NCI-H2171 treated with DMSO at 0.1 percent for 48 hours (cell line): ENCODE results near the gene MBTD1.
"Not testable (repeated sequence)": the region's sequence is repeated elsewhere in the genome, so short reads cannot be mapped to it uniquely, and the experiment has no call there.

Experiments used
- DNase-seq: peaks from one replicate; lab custom pipeline; 2025; lab: John Stamatoyannopoulos, UW

MBTD1 gene

GRCh38 chr17:51259564-51260236 lies at the start of gene MBTD1:
MBTD1 (minus strand) TSS chr17:51260049; CDS start chr17:51225161, 34,888 bp downstream.
- DNase-seq: peak; percentile 97

- DNase-seq: no peak
Measured at GRCh38 chr17:51305182-51305581, 45.3 kb upstream of the MBTD1 start.

DNA sequence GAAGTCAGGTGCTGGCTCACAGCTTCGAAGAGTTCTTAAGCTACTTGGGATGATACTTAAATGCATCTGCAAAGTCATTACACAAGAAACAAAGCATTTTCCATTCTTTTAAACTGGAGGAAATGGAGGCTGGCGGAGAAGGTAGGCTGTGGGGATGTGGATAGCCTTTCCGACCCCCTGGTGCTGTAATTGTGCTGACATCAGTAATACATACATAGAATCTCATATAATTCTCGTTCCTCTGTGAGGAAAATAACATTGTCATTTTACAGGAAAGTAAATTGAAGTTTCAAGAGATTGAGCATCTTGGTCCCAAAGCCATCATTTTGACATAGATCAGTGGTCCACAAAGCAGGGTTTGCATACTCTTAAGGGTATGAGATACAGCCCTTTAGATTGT lies 40.0 kb upstream of the MBTD1 start:
- DNase-seq: no peak

- DNase-seq: peak; percentile 60
Measured at GRCh38 chr17:51298508-51299371, 38.9 kb upstream of the MBTD1 start.

DNA sequence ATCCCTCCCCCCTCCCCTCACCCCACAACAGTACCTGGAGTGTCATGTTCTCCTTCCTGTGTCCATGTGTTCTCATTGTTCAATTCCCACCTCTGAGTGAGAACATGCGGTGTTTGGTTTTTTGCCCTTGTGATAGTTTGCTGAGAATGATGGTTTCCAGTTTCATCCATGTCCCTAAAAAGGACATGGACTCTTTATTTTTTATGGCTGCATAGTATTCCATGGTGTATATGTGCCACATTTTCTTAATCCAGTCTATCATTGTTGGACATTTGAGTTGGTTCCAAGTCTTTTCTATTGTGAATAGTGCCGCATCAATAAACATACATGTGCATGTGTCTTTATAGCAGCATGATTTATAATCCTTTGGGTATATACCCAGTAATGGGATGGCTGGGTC lies 34.5 kb upstream of the MBTD1 start:
- DNase-seq: not testable (repeated sequence)

GRCh38 chr17:51289696-51290111 lies 29.9 kb upstream of the MBTD1 start:
- no peak for DNase-seq

- no peak for DNase-seq
Measured at GRCh38 chr17:51287412-51287811, 27.6 kb upstream of the MBTD1 start.

GRCh38 chr17:51279183-51279582 lies 19.3 kb upstream of the MBTD1 start:
- no peak for DNase-seq

GRCh38 chr17:51275381-51275780 lies 15.5 kb upstream of the MBTD1 start:
- no peak for DNase-seq

GRCh38 chr17:51272812-51273211 lies 13.0 kb upstream of the MBTD1 start:
- DNase-seq: no peak

- DNase-seq: no peak
Measured at GRCh38 chr17:51270636-51271035, 10.8 kb upstream of the MBTD1 start.

- DNase-seq: no peak
Measured at GRCh38 chr17:51269991-51270390, 10.1 kb upstream of the MBTD1 start.

GRCh38 chr17:51264466-51264865 lies 4.6 kb upstream of the MBTD1 start:
- not testable (repeated sequence) for DNase-seq

DNA sequence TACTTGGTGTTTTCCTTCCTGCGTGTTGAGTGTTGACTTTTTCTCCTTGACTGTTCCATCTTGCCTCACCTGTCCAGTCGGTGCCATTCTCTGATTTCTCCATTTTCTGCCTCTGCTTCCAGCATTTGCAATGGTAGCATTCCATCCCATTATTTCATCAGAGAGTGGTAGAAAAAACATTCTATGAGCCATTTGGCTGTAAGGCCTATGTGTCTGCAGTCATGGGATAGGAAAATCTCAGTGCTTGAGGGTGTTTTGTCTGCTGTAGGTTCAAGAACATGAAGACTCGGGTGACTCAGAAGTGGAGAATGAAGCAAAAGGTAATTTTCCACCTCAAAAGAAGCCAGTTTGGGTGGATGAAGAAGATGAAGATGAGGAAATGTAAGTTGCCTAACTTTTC lies 3.2 kb upstream of the MBTD1 start:
- no peak for DNase-seq

DNA sequence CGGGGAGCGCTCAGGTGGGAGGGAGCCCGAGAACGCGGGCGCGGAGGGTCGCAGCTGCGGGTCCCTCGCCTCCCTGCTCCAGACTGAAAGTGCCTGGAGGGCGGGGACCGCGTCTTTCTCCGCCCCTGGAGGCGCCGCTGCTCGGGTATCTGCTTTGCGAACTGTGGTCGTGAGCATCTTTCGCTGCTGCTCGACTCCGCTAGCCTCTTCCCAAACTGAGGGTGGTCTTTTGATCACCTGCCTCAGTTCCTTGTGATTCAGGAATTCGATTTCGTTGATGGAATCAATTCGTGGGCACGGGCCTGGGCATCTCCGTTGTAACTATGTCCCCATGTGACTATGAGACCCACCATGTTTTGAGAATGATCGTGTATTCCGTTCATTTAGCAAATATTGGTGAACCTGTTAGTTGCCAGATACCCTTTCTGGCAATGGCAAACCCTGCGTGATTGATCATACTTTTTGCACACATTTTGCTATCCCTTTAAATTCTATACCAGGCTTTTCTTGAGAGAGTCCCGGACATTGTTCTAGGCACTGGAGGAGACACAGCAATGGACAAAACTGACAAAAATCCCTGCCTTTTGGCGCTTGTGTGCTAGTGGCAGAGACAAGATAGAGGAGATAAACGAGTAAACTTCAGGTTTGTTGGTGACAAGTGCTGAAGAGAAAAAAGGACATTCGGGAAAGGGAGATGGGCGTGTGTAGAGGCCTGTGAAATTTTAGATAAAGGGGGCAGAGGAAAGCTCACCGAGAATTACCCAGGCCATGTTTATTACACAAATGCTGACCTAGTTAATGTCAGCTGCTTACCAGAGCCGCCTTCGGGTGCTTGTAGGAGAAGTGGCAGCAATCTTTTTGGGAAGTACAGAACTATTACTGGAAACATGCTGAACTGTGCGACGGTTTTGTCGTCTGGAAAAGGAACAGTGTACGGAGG lies 1.4 kb upstream of the MBTD1 start:
- DNase-seq: peak; percentile 83

GRCh38 chr17:51260237-51261023 lies 581 bp upstream of the MBTD1 start, which contains the start of gene UTP18:
UTP18 (plus strand) TSS chr17:51260546; CDS start chr17:51260585, 39 bp downstream.
- DNase-seq: peak; percentile 97

GRCh38 chr17:51258756-51259563 lies 889 bp downstream of the MBTD1 start:
- no peak for DNase-seq

DNA sequence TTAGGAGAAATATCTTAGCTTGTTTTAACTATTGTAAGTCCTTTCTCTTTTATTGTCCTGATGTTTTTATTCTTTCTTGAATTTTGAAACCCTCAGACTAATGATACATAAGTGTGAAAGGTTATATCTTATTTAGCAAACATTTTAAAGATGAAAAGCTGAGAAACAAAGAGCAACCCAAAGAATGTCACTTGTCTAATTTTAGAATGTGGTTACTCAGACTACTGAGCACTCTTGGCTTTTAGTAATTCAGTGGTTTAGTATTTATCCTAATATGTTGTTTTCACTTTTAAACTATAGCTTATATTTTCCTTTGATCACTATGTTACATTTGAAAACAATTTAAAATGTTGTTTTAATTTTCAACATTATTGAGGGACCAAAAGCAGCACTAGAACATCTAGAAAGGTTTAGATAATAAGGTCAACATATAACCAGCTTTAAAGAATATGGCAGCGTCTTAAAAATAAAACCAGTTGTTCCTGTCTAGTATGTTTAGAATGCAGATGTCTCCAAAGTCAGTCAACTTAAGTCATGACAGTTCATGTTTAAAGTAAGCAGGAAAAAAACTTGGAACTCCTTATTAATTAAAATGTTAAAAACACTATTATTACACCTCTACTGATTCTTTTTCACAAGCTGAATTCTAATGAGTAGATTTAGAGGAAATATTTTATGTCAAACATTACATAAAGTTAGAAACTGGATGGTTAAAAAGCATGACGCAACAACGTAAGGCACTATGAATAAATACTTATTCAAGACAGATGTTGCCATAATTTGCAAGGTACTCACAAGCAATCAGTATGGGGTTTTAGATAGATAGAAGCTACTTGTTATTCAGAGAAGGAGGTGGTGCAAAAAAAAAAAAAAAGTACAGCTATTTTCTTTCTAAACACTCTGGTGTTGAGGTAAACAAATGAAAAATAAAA lies 2.4 kb downstream of the MBTD1 start:
- no peak for DNase-seq

DNA sequence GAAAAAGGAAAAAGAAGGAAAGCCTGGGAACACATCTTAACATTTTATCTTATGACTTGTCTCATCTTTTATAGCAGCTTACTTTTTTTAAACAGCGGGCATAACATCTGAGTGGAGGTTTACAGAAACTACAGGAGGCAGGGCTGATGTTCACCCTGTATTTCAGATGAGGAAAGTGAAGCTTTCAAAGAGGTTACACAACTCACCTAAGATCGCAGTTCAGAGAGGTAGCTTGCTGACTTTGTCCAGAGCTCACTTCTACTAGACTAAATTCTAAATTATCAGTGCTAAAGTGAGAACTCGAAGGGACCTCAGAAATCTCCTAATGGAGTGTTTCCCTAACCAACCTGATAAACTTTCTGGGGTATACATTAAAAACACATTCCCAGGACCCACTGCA lies 3.7 kb downstream of the MBTD1 start:
- no peak for DNase-seq
